Activated CD4-positive, alpha-beta memory T cell treated with anti-CD3 and anti-CD28 coated beads, Interleukin-2, amount 10 ng/mL, durations not matched to agents 7 days and 5 days (primary cell): ENCODE results near the gene DGKQ. TPM values are rescaled to one million over a fixed set of nuclear protein-coding genes. Genes with fewer than 3 reads are reported as not detected.
"Not testable (repeated sequence)": the region's sequence is repeated elsewhere in the genome, so short reads cannot be mapped to it uniquely, and the experiment has no call there.

Experiments used
- CTCF ChIA-PET: fragments of 350-600 bp; sonication (Branson Sonifier 250); formaldehyde crosslinking; loops from one replicate; lab custom pipeline; 2021; ENCODE audit warnings: antibody characterized with exemption, inconsistent platforms; lab: Charles Lee
- POLR2A ChIA-PET: fragments of 350-600 bp; sonication (Branson Sonifier 250); formaldehyde crosslinking; loops from one replicate; lab custom pipeline; 2021; ENCODE audit warnings: antibody characterized with exemption; lab: Charles Lee
- DNase-seq: peaks from one replicate; pipeline ENCODE4 v3.0.0-alpha.2; 2020
- H3K27ac Mint-ChIP-seq: one replicate; pipeline ENCODE4 v1.8.0; 2021; ENCODE audit warnings: mild to moderate bottlenecking, mixed read lengths
- H3K27me3 Mint-ChIP-seq: one replicate; pipeline ENCODE4 v1.8.0; 2021; ENCODE audit warnings: mixed read lengths
- H3K36me3 Mint-ChIP-seq: one replicate; pipeline ENCODE4 v1.8.0; 2021; ENCODE audit warnings: low read depth, mixed read lengths
- H3K4me1 Mint-ChIP-seq: one replicate; pipeline ENCODE4 v1.8.0; 2021; ENCODE audit warnings: mixed read lengths
- H3K4me3 Mint-ChIP-seq: one replicate; pipeline ENCODE4 v1.8.0; 2021; ENCODE audit warnings: mild to moderate bottlenecking, mixed read lengths
- H3K9me3 Mint-ChIP-seq: one replicate; pipeline ENCODE4 v1.8.0; 2021; ENCODE audit warnings: mixed read lengths
- total RNA-seq, 2 experiments: library from RNA; stranded (reverse); gene quantifications; one replicate each; pipeline ENCODE4 v1.2.3, GENCODE V29; 2021

DGKQ gene
- total RNA-seq, 2 experiments from 2014 or later: 13.8 to 14.7 TPM

DNA sequence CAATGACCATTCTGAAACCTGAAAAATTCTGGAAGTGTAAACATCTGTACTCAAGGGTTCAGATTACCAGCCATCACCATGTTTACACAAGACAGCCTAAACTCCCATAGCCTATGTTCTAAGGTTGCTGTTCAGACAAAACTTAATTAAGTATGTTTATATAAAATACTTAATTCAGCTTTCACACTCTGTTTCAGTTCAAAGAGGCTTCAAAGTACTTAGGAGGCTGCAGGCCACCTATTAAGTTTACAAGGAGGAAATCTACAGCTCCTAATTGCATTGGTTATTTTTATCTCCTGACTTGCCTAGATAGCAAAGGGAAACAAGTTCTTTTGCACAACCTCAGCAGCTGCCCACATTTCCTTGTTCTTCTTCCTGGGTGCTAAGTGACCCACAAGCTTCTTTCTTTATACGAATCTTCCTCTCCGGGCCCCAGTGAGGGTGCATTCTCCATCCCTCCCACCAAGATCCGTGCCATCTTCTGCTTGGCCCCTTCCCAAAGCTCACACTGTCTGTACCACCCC lies 43.3 kb downstream of the DGKQ start:
- Mint-ChIP-seq H3K27me3 (no peaks in the 10 kb centered on the region), H3K4me1 (peaks cover 51% of the 10 kb centered on the region)
- POLR2A ChIA-PET: interaction anchor here (0.7 to 4.9 kb wide), 8 partner anchors 8 to 1311 kb away, joined by 3 to 29 read pairs (median 5); partner anchors contain the start of gene IDUA

DNA sequence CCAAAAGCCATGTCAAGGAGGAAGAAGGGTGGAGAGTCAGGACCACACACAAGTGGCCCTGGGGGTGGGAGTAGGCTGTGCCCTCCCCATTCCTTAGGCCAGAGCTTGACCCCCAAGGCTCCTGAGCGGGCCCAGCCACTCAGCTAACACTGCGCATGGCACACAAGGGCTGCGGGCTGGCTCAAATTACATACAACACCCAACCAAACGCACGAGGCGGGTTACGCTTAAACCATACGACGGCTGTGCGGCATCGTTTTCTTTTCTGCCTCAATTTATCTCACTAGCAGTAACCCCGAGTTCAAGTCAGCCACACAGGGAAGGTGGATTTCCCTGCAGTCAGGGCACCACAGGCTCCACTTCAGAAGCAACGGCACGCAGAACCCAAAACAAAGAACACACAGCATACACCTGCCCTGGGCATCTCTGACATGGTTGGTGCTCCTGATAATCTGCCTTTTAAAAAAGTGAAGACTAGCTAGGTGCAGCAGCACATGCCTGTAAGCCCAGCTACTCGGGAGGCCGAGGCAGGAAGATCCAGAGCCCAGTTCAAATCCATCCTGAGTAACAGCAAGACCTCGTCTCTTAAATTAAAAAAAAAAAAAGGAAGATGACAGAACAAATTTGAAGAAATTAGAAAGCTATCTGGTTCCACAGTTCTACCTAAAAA lies 44.1 kb downstream of the DGKQ start:
- Mint-ChIP-seq H3K4me3 (peak overlapping the region; percentile 24), H3K4me1 (peaks cover 60% of the 10 kb centered on the region), H3K36me3 (peaks cover 21% of the 10 kb centered on the region), H3K9me3 (no peaks in the 10 kb centered on the region), H3K27ac (no peak overlapping the region), H3K27me3 (no peaks in the 10 kb centered on the region)
- no peak for DNase-seq
- CTCF ChIA-PET: no interaction called here
- POLR2A ChIA-PET: interaction anchor here (1.5 to 4.9 kb wide), 3 partner anchors 44 to 417 kb away, joined by 3 to 29 read pairs (median 4); no protein-coding TSS in a partner anchor

More for the DNA sequence above, 43.3 kb downstream of the DGKQ start:
- Mint-ChIP-seq H3K9me3 (no peaks in the 10 kb centered on the region), H3K27ac (peak overlapping the region; percentile 94), H3K36me3 (peaks cover 20% of the 10 kb centered on the region), H3K4me3 (peak overlapping the region; percentile 92)
- DNase-seq: peak; percentile 28
- CTCF ChIA-PET: interaction anchor here (0.7 to 1.3 kb wide), 2 partner anchors 9 to 146 kb away, joined by 3 read pairs; no protein-coding TSS in a partner anchor

DNA sequence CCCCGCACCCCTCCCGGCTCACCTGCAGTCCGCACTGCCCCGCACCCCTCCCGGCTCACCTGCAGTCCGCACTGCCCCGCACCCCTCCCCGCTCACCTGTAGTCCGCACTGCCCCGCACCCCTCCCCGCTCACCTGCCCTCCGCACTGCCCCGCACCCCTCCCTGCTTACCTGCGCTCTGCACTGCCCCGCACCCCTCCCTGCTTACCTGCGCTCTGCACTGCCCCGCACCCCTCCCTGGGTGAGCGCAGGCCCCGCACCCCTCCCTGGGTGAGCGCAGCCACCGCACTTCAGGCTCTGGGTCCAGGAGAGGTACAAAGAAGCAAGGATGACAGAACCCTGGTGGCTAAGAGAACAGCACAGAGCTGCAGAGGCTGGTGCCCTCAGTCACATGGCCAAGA lies 45.8 kb downstream of the DGKQ start:
- CTCF ChIA-PET, H3K27ac Mint-ChIP-seq, POLR2A ChIA-PET, H3K9me3 Mint-ChIP-seq, DNase-seq, H3K4me3 Mint-ChIP-seq, H3K27me3 Mint-ChIP-seq: not testable (repeated sequence)
- Mint-ChIP-seq H3K36me3 (peaks cover 20% of the 10 kb centered on the region), H3K4me1 (peaks cover 60% of the 10 kb centered on the region)

DNA sequence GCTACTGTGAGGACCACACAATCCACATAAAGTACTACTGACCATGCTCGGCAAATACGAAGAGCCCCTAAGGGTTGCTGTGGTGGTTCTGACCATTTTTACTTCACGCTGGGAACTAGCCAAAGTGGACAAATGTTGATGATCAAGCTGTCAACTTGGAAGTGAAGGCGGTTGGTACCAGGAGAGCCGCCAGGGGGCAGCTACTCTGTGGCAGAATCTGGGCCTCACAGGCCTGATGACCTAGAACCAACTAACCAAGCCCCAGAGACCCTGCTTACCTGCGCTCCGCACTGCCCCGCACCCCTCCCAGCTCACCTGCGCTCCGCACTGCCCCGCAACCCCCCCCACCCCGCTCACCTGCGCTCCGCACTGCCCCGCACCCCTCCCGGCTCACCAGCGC lies 46.8 kb downstream of the DGKQ start:
- POLR2A ChIA-PET: no interaction called here
- no peak overlapping the region for H3K27ac Mint-ChIP-seq
- CTCF ChIA-PET: no interaction called here
- H3K4me3 Mint-ChIP-seq: no peak overlapping the region
- H3K9me3 Mint-ChIP-seq: no peaks in the 10 kb centered on the region
- H3K4me1 Mint-ChIP-seq: peaks cover 62% of the 10 kb centered on the region
- no peaks in the 10 kb centered on the region for H3K27me3 Mint-ChIP-seq
- peaks cover 23% of the 10 kb centered on the region for H3K36me3 Mint-ChIP-seq
- no peak for DNase-seq

DNA sequence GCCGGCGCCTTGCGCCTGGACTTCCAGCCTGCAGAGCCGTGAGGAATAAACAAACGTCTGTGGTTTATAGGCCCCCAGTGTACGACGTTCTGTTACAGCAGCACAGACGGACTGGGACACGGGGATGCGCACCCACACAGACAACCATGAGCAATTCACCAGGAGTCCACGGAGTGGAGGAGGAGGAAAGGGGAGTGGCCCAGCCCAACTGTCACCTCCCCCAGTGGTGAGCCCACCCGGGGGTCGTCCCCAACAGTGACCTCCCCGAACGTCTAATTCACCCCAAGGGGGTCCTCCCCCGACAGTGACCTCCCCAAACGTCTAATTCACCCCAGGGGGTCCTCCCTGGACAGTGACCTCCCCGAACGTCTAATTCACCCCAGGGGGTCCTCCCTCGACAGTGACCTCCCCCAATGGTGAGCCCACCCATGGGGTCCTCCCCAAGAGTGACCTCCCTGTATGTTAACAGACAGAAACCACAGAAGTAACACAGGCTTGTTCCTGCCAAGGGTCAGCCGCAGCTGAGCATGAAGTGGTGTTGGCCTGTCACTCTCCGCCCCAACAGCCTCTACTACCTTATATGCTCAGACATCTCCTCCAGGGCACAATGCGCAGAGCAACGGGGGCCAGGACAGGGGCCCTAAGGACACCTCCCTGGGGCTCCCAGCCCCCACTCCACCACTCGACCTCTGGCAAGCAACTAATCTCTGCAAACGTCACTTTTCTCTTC lies 47.4 kb downstream of the DGKQ start:
- ChIA-PET POLR2A (no interaction called here), CTCF (no interaction called here)
- Mint-ChIP-seq H3K27me3 (no peaks in the 10 kb centered on the region), H3K9me3 (no peaks in the 10 kb centered on the region), H3K27ac (no peak overlapping the region), H3K4me1 (peaks cover 61% of the 10 kb centered on the region), H3K36me3 (peaks cover 26% of the 10 kb centered on the region), H3K4me3 (no peak overlapping the region)
- DNase-seq: no peak

DNA sequence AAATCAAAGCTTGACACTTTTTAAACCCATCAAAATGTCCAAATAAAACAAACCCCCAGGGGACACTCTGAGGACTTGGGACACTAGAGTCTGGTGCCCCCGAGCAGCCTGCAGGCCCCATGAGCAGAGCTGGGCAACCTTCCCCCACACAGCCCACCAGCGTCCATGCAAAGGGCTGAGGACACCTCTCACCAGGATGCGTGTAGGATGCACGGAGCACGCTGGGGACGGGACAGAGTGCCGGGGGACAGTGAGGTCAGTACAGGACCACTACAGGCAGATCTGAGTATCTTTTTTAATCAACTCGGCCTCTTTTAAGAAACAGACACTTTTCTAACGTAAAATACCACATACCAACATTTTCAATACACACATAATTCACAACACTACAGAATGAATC lies 48.2 kb downstream of the DGKQ start:
- Mint-ChIP-seq H3K27ac (no peak overlapping the region), H3K27me3 (no peaks in the 10 kb centered on the region), H3K4me3 (no peak overlapping the region), H3K9me3 (no peaks in the 10 kb centered on the region), H3K4me1 (peaks cover 55% of the 10 kb centered on the region), H3K36me3 (peaks cover 26% of the 10 kb centered on the region)
- DNase-seq: no peak
- POLR2A ChIA-PET: no interaction called here
- CTCF ChIA-PET: no interaction called here

DNA sequence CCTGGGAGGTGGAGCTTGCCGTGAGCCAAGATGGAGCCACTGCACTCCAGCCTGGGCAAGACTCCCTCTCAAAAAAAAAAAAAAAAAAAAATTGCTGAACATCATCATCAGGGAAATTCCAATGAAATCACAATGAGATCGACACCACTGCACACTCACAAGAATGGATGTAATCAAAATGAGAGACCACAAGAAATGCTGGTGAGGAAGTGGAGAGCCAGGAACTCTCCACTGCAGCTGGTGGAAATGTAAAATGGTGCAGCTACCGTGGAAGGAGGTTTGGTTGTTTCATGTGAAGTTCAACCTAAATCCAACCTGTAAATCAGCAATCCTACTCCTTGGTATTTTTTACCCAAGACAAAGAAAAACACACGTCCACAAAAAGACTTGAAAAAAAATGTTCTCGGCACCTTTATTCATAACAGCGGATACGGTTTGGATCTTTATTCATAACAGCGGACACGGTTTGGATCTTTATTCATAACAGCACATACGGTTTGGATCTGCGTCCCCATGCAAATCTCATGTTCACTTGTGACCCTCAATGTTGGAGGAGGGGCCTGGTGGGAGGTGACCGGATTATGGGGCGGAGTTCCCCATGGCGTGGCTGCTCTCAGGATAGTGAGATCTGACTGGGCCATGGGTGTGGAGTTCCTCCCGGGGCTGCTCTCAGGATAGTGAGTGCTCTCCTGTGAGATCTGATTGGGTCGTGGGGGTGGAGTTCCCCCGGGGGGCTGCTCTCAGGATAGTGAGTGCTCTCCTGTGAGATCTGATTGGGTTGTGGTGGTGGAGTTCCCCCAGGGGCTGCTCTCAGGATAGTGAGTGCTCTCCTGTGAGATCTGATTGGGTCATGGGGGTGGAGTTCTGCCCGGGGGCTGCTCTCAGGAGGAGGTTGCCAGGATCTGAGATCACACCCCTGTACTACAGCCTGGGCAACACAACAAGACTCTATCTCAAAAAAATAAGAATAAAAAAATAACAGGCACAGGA lies 49.0 kb downstream of the DGKQ start:
- CTCF ChIA-PET: interaction anchor here (0.6 kb wide), 1 partner anchor 149 kb away, joined by 3 read pairs; no protein-coding TSS in a partner anchor
- H3K36me3 Mint-ChIP-seq: peaks cover 32% of the 10 kb centered on the region
- no peaks in the 10 kb centered on the region for H3K27me3 Mint-ChIP-seq
- peaks cover 55% of the 10 kb centered on the region for H3K4me1 Mint-ChIP-seq
- H3K27ac Mint-ChIP-seq: peak overlapping the region; percentile 62
- H3K4me3 Mint-ChIP-seq: no peak overlapping the region
- POLR2A ChIA-PET: interaction anchor here (2.5 kb wide), 1 partner anchor 8 kb away, joined by 11 read pairs; the partner anchor contains the start of genes GAK and TMEM175
- no peak for DNase-seq
- H3K9me3 Mint-ChIP-seq: peaks cover 3% of the 10 kb centered on the region

DNA sequence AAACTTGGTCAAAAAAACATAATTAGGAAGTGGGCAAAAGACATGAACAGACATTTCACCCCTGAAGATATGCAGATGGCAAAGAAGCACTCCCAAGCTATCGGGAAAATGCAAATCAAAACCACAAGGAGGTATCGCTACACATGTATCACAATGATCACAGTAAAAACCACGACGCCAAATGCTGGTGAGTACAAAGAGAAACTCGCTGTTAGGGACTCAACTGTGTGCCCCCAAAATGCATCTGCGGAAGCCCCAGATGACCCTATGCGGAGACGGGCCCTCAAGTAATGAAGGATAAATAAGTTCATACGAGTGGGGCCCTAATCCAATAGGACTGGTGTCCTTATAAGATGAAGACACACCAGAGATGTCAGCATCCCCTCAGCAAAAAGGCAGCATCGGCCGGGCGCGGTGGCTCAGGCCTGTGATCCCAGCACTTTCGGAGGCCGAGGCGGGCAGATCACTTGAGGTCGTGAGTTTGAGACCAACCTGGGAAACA lies 51.5 kb downstream of the DGKQ start:
- DNase-seq: no peak
- ChIA-PET POLR2A (interaction anchor here (1.0 to 2.5 kb wide), 3 partner anchors 8 to 11 kb away, joined by 6 to 11 read pairs (median 6); partner anchors contain the start of genes GAK and TMEM175), CTCF (interaction anchor here (1.1 kb wide), 1 partner anchor 10 kb away, joined by 6 read pairs; the partner anchor contains the start of genes GAK and TMEM175)
- Mint-ChIP-seq H3K36me3 (peaks cover 48% of the 10 kb centered on the region), H3K4me1 (peaks cover 52% of the 10 kb centered on the region), H3K27me3 (no peaks in the 10 kb centered on the region), H3K27ac (no peak overlapping the region), H3K9me3 (peaks cover 12% of the 10 kb centered on the region), H3K4me3 (no peak overlapping the region)

DNA sequence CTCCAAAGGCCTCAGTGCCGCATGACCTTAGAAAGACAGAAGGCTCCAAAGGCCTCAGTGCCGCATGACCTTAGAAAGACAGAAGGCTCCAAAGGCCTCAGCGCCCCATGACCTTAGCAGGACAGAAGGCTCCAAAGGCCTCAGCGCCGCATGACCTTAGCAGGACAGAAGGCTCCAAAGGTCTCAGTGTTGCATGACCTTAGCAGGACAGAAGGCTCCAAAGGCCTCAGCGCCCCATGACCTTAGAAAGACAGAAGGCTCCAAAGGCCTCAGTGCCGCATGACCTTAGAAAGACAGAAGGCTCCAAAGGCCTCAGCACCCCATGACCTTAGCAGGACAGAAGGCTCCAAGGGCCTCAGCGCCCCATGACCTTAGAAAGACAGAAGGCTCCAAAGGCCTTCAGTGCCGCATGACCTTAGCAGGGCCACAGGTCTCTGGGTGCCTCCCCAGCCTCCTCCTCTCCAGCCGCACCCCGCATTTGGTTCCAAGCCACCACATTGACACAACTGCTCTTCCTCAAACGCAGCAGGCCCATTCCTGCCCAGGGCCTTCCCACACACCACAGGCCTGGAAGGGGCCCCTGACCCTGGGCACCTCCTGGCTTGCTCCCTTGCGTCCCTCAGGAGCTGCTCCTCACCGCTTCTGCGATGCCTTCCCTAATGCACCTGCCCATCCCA lies 54.2 kb downstream of the DGKQ start:
- H3K27ac Mint-ChIP-seq, CTCF ChIA-PET, DNase-seq, H3K4me3 Mint-ChIP-seq, H3K27me3 Mint-ChIP-seq, POLR2A ChIA-PET: not testable (repeated sequence)
- H3K4me1 Mint-ChIP-seq: peaks cover 47% of the 10 kb centered on the region
- H3K9me3 Mint-ChIP-seq: peaks cover 12% of the 10 kb centered on the region
- H3K36me3 Mint-ChIP-seq: peaks cover 50% of the 10 kb centered on the region

DNA sequence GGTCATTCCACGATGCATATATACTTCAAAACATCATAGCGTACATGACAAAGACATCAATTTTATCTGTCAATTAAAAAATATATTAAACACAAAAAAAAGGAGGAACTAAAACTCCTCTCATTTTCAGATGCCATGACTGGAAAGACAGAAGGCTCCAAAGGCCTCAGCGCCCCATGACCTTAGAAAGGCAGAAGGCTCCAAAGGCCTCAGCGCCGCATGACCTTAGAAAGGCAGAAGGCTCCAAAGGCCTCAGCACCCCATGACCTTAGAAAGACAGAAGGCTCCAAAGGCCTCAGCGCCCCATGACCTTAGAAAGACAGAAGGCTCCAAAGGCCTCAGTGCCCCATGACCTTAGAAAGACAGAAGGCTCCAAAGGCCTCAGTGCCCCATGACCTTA lies 54.8 kb downstream of the DGKQ start:
- H3K27ac Mint-ChIP-seq, POLR2A ChIA-PET, DNase-seq, H3K27me3 Mint-ChIP-seq, CTCF ChIA-PET, H3K4me3 Mint-ChIP-seq: not testable (repeated sequence)
- Mint-ChIP-seq H3K36me3 (peaks cover 50% of the 10 kb centered on the region), H3K4me1 (peaks cover 45% of the 10 kb centered on the region), H3K9me3 (peaks cover 12% of the 10 kb centered on the region)

DNA sequence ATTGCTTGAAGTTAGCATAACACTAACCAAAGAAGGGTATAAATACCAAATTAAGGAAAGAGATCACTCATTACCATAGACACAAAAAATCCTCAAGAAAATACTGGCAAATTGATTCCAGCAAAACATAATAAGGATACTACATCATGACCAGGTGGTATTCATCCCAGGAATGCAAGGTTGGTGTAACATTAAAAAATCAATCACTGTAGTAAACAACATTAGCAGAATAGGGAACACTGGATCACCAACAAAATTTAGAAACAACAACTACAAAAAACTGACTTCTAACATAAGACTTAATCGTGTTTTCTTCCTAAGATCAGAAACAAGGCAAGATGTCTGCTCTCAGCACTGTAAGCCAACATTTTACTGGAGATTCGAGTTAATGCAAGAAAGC lies 55.4 kb downstream of the DGKQ start:
- H3K9me3 Mint-ChIP-seq: peaks cover 12% of the 10 kb centered on the region
- H3K4me3 Mint-ChIP-seq: no peak overlapping the region
- H3K36me3 Mint-ChIP-seq: peaks cover 50% of the 10 kb centered on the region
- H3K27me3 Mint-ChIP-seq: no peaks in the 10 kb centered on the region
- DNase-seq: no peak
- POLR2A ChIA-PET: no interaction called here
- H3K27ac Mint-ChIP-seq: no peak overlapping the region
- CTCF ChIA-PET: no interaction called here
- peaks cover 44% of the 10 kb centered on the region for H3K4me1 Mint-ChIP-seq

DNA sequence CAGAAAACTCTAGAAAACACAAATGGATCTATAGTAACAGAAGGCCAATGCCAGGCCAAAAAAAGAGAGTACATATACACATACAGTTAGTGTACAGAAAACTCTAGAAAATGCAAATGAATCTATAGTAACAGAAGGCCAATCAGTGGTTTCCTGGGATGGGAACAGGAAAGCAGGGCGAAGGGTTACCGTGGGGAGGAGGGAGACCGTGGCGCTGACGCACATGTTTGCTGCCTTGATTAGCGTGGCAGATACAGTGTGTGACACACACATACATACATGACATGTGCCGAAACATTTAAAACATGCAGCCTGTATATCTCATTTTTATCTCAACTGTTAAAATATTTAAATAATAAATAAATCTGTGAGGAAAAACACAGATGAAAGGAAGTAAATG lies 55.9 kb downstream of the DGKQ start:
- DNase-seq: no peak
- POLR2A ChIA-PET: no interaction called here
- no peak overlapping the region for H3K27ac Mint-ChIP-seq
- H3K36me3 Mint-ChIP-seq: peaks cover 48% of the 10 kb centered on the region
- H3K4me3 Mint-ChIP-seq: no peak overlapping the region
- H3K27me3 Mint-ChIP-seq: no peaks in the 10 kb centered on the region
- H3K9me3 Mint-ChIP-seq: peaks cover 12% of the 10 kb centered on the region
- peaks cover 39% of the 10 kb centered on the region for H3K4me1 Mint-ChIP-seq
- CTCF ChIA-PET: no interaction called here
